Measurements from ENCODE around the gene USP43.
"Not testable (repeated sequence)": the region's sequence is repeated elsewhere in the genome, so short reads cannot be mapped to it uniquely, and the experiment has no call there.

The USP43 gene, protein sequence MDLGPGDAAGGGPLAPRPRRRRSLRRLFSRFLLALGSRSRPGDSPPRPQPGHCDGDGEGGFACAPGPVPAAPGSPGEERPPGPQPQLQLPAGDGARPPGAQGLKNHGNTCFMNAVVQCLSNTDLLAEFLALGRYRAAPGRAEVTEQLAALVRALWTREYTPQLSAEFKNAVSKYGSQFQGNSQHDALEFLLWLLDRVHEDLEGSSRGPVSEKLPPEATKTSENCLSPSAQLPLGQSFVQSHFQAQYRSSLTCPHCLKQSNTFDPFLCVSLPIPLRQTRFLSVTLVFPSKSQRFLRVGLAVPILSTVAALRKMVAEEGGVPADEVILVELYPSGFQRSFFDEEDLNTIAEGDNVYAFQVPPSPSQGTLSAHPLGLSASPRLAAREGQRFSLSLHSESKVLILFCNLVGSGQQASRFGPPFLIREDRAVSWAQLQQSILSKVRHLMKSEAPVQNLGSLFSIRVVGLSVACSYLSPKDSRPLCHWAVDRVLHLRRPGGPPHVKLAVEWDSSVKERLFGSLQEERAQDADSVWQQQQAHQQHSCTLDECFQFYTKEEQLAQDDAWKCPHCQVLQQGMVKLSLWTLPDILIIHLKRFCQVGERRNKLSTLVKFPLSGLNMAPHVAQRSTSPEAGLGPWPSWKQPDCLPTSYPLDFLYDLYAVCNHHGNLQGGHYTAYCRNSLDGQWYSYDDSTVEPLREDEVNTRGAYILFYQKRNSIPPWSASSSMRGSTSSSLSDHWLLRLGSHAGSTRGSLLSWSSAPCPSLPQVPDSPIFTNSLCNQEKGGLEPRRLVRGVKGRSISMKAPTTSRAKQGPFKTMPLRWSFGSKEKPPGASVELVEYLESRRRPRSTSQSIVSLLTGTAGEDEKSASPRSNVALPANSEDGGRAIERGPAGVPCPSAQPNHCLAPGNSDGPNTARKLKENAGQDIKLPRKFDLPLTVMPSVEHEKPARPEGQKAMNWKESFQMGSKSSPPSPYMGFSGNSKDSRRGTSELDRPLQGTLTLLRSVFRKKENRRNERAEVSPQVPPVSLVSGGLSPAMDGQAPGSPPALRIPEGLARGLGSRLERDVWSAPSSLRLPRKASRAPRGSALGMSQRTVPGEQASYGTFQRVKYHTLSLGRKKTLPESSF

DNA sequence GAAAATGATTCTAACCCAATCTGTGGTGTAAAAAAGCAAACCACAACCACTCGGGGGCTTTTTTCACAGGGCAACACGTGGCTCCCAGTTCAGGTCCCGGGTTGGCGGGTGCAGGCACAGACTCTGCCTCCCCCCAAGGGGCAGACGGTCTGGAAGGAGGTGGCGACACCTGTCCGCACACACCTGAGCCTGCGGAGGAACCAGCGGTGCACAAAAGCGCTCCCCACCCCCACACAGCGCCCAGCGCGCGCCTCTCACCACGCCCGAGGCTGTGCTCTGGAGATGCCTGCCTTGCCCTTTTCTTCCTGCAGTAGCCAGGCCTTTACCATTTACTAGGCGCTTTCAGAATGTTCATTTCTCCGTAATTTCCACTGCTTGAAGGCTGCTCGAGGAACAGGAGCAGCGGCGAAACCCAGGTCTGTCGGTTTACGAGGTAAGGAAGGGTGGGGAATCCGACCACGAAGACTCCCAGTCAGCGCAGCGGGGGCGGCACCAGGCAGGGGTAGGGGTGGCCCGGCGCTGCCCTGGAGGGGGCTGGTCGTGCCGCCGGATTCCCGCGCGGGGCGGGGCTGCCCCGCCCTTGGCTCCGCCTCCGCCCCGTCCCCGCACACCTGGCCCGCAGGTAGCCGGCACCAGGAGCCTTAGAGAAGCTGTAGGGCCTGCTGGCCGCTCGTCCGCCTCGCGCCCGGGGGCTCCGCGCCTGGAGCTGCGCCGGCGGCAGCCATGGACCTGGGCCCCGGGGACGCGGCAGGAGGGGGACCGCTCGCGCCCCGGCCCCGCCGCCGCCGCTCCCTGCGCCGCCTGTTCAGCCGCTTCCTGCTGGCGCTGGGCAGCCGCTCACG is at the start of gene USP43:
Gene USP43 (plus strand): TSS at position 608 of the 842 bp plus-strand sequence. CDS start 116 bp downstream, at position 724.
- peak; percentile 6 to 27 for DNase-seq (ENCODE audit: low read depth in 2 of 2)

DNA sequence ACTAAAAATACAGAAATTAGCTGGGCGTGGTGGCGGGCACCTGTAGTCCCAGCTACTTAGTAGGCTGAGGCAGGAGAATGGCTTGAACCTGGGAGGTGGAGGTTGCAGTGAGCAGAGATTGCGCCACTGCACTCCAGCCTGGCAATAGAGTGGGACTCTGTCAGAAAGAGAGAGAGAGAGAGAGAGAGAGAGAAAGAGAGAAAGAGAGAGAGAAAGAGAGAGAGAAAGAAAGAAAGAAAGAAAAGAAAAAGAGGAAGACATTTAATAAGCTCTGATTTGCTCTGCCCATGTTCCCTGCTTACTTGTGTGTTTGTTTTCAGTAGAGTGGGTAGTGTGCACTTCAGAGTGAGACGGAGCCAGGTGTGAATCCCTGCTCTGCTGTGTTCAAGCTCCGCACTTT is 47.7 kb upstream of the USP43 start:
- not testable (repeated sequence) for DNase-seq (ENCODE audit: low read depth in 2 of 2)

DNA sequence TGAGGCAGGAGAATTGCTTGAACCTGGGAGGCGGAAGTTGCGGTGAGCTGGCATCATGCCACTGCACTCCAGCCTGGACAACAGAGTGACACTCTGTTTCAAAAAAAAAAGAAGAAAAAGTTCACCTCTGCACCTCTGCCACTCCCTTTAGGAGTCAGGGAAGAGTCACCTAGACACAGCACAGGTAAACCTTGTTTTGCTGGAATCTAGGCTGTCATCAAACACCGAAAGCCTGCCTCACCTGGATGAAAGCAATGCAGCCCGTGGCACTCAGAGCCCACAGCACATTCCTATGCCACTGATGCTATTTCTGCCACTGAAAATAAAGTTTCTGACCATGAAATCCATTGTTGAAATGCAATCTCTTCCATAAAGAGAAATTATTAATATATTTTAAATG is 46.7 kb upstream of the USP43 start:
- no peak for DNase-seq (ENCODE audit: low read depth in 2 of 2)

DNA sequence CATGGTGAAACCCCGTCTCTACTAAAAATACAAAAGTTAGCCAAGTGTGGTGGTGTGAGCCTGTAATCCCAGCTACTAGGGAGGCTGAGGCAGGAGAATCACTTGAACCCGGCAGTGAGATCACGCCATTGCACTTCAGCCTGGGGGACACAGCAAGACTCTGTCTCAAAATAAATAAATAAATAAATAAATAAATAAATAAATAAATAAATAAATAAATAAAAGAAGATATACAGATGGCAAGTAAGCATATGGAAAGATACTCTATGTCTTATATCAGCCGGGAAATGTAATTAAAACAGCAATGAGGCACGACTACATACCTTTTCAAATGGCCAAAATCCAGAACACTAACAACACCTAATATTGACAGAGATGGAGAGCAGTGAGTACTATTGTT is 40.7 kb upstream of the USP43 start:
- DNase-seq (ENCODE audit: low read depth in 2 of 2), result not testable (repeated sequence)

DNA sequence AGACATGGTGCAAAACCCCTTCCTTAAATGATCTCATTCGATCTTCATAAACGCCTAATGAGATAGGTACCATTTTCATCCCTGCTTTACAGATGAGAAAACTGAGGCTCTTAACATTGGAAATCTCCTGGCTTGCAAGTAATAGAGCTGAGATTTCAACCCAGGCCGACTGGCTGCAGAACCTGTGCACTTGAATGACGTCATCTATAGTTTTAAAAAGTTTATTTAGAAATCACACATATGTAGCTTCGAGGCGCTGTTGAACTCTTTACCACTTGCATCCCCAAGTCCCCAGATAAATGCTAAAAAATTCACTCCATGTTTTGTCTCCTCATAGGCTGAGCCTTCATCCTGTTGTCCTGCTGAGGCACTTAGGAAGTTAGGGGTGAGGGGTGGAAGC is 38.9 kb upstream of the USP43 start:
- no peak for DNase-seq (ENCODE audit: low read depth in 2 of 2)

DNA sequence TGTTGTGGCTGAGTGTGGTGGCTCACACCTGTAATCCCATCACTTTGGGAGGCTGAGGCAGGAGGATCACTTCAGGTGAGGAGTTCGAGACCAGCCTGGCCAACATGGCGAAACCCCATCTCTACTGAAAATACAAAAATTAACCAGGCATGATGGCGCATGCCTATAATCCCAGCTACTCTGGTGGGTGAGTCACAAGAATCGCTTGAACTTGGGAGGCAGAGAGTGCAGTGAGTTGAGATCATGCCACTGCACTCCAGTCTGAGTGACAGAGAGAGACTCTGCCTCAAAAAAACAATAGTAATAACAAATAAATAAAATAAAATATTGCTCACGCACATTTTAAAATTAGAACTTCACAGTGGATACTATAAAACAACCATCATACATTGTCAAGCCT is 38.3 kb upstream of the USP43 start:
- DNase-seq (ENCODE audit: low read depth in 2 of 2), result not testable (repeated sequence)

DNA sequence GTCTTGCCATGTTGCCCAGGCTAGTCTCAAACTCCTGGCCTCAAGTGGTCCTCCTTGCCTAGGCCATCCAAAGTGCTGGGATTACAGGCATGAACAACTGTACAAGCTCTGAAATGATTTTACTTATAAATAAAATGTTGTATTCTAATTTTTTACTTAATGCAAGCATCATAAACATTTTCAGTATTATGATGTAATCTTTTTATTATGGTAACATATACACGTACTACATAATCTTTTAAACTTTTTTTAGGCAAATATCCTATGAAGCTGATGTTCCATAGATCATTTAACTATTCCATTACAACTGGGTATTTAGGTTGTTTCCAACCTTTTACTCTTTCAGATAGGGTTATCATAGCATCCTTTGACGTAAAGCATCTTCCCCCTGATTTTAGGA is 33.8 kb upstream of the USP43 start:
- no peak for DNase-seq (ENCODE audit: low read depth in 2 of 2)

DNA sequence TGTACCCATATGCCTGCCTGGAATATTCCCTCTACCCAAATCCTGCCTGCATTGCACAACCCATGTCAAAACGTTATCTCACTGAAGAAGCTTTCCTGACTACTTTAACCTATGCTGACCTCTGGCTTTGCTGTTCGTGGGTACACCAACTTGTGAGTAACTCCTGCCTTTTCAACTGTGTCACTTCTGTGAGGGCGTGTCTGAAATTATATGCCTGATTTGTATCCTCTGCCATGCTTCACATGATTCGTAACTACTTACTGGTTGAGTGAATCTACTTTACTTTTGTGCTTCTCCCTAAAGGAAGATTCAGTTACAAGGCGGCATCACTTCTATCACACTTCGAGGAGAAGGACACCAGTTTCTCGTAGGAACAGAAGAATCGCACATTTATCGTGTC is 33.3 kb upstream of the USP43 start:
- no peak for DNase-seq (ENCODE audit: low read depth in 2 of 2)

DNA sequence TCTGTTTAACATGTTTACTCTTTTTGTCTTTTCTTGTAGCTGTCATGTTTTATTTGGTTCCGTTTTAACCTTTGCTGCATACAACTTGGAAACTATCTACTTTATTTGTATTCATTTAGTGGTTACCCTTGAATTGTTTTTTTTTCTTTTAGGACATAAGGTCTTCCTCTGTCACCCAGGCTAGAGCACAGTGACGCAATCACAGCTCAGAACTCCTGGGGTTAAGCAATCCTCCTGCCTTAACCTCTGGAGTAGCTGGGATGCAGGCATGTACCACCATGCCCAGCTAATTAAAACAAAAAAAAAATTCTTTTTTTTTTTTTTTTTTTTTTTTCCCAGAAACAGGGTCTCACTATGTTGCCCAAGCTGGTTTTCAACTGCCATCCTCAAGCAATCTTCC is 29.8 kb upstream of the USP43 start:
- DNase-seq (ENCODE audit: low read depth in 2 of 2), result no peak

DNA sequence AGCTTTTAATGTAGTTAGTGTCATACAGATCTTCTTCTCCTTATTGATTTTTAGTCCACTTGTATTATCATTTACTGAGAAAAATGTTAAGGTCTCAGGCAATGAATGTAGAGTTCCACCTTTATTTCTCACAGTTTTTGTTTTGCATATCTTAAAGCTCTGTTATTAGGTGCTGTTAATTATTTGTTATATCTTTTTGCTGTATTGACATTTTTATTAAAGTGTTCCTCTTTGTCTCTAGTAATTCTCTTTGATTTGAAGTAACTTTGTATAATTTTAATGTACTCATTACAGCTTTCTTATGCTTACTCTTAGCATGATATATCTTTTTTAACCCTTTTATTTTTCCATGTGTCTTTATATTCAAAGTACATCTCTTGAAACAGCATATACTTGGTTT is 22.4 kb upstream of the USP43 start:
- no peak for DNase-seq (ENCODE audit: low read depth in 2 of 2)

DNA sequence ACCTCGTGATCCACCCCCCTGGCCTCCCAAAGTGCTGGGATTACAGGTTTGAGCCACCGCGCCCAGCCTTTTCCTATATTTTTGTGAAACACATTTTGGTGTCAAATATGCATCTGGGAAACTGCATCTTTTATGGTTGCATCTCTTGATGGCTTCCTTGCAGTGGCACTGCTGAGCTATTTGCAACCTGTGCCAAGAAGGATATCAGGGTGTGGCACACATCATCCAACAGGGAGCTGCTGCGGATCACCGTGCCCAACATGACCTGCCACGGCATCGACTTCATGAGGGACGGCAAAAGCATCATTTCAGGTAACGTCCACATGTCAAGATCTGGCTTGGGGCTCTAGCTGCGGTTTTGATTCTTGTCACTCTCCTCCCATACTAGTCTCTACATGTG is 16.8 kb upstream of the USP43 start:
- DNase-seq (ENCODE audit: low read depth in 2 of 2), result no peak

DNA sequence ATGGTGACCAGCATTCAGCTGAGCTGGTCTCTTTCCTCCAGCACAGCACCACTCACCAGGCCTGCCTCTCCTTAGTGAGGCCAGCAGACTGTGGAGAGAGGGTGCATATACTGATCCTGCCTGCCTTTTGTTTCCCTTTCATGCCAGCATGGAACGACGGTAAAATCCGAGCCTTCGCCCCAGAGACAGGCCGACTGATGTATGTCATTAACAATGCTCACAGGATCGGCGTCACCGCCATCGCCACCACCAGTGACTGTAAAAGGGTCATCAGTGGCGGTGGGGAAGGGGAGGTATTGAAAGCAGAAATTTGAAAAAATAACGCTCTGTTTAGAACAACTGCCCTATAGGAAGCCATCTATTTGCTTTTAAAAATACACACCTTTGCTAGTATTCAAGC is 12.6 kb upstream of the USP43 start:
- DNase-seq (ENCODE audit: low read depth in 2 of 2), result no peak

DNA sequence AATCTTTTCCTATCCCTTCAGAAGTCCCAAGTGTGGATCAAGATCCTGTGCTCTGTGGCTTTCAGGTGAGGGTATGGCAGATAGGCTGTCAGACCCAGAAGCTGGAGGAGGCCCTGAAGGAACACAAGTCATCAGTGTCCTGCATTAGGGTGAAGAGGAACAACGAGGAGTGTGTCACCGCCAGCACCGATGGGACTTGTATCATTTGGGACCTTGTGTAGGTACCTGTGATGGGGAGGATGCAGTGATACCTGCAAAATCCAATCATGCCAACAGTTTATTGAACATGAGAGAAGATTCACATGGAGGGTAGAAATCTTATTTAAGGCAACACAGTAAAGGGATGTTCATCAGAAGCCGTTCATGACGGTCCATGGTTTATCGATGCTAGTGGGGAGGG is 10.0 kb upstream of the USP43 start:
- no peak for DNase-seq (ENCODE audit: low read depth in 2 of 2)

DNA sequence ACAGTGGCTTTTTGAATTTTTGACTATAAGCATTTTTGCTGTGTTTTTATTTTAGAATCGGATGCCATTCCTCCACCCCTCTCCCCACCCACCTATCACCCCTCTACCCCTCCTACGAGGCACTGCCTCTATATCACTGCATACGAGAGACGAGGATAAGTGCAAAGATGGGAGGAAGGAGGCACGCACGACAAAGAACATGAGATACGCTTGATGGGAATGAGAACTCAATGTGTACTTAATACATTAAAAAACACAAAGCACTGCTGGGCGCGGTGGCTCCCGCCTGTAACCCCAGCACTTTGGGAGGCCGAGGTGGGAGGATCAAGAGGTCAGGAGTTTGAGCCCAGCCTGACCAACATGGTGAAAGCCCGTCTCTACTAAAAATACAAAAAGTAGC is 8.8 kb upstream of the USP43 start:
- no peak for DNase-seq (ENCODE audit: low read depth in 2 of 2)

DNA sequence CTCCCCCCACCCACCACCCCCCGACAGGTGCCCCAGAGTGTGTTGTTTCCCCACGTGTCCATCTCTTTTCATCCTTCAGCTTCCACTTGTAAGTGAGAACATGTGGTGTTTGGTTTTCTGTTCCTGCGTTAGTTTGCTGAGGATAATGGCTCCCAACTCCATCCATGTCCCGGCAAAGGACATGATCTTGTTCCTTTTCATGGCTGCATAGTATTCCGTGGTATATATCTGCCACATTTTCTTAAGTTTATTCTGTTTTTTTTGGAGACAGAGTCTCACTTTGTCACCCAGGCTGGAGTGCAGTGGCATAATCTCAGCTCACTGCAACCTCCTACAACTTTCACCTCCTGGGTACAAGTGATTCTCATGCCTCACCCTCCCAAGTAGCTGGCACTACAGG is 4.9 kb upstream of the USP43 start:
- DNase-seq (ENCODE audit: low read depth in 2 of 2), result not testable (repeated sequence)

DNA sequence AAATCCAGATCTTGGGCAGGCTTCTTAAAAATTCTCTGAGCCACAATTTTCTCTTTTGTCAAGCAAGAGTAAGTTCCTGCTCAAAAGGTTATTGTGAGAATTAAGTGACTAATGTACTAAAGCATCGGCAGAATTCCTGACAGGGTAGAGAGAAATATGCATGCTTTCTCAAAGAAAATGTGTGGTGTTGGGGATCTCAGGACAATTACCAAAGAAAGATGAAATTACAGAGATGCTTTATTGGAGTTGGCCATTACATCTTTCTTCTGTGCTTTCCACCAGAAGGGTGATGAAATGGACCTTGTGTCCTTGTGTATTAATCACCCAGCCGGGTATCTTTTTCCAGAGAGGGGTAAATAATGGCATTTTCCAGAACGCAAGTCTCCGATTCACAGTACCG is 1.7 kb upstream of the USP43 start:
- DNase-seq (ENCODE audit: low read depth in 2 of 2), result no peak

DNA sequence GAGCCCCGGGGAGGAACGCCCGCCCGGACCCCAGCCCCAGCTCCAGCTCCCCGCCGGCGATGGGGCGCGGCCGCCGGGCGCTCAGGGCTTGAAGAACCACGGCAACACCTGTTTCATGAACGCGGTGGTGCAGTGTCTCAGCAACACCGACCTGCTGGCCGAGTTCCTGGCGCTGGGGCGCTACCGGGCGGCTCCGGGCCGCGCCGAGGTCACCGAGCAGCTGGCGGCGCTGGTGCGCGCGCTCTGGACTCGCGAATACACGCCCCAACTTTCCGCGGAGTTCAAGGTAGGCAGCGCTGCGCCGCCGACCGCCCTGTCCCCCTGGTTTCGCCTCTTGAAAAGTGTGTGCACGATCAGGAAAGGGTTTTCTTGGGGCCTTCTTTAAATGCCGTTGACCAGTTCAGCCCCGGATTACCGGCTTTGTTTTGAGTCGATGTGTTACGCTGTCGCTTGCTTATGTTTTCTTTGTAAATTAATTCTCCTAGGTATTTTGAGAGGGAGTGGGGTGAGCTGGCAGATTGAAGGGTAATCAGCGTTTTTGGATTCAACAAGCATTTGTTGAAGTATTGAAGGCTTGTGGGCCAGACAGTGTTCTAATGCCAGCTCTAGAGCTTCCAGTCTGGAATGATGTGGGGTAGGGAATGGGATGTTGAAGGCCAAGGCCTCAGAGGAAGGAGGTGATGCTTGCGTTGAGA is 681 bp downstream of the USP43 start:
- DNase-seq (ENCODE audit: low read depth in 2 of 2), result peak; percentile 4 to 18

DNA sequence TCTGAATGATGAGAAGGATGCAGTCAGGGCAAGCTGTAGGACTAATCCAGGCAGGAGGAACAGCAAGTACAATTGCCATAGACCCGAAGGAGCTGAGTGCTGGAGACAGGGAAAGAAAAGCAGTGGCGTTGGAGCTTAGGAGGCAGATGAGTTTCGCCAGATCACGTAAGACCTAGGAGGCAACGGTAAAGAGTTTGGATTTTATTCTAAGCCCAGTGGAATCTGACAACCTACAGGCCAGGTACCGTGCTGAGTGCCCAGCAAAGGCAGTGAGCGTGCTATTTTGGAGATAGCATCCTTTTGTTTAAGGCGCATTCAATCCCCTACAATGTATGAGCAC is 1.2 kb downstream of the USP43 start:
- no peak for DNase-seq (ENCODE audit: low read depth in 2 of 2)

DNA sequence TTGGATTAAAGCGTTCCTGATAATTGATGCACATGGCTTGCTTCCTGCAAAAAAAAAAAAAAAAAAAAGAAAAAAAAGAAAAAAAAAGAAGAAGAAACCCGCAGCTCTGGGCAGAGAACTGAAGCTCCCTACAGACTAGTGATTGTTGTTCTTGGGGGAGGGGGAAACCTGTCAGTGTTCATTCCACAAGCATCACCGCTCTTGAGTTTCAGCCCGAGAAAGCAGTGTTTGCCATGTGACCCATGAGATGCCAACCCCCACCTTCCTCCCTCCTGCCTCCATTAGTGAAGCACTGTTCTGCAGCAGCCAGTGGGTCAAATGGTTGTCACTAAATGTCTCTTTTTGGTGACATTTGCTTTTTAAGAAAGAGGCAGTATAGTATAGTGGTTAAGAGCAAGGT is 1.7 kb downstream of the USP43 start:
- no peak for DNase-seq (ENCODE audit: low read depth in 2 of 2)

DNA sequence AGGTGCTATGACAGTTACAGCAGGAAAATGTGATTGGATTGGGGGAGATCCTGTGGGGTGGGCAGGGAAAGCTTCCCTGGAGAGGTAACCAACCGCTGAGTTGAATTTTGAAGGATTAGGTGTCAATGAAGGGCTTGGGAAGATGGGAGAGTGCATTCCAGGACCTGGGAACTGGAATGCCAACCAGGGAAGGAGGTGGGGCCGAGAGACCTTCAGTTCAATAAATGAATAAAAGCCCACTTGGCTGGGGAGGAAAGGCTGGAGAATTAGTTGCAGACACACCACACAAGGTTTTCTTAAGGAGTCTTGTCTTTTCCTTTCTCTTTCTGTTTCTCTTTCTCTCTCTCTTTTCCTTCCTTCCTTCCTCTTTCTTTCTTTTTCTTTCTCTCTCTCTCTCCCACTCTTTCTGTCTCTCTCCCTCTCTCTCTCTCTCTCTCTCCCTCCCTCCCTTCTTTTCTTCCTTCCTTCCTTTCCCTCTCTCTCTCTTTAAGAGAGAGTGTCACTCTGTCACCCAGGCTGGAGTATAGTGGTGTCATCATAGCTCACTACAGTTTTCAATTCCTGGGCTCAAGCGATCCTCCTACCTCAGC is 3.3 kb downstream of the USP43 start:
- no peak for DNase-seq (ENCODE audit: low read depth in 2 of 2)

Measured in stimulated activated CD8-positive, alpha-beta memory T cell treated with anti-CD3 and anti-CD28 coated beads, Interleukin-15, amount 100 ng/mL, for 48 hours (primary cell).